Calu3 (cell line): ENCODE measurements around the gene PPP6R2. TPM values are rescaled to one million over a fixed set of nuclear protein-coding genes. Genes with fewer than 3 reads are reported as not detected.

Experiments used
- BruUV-seq: library from RNA; stranded (reverse); fragments of 400-500 nt; replicated peaks from 2 replicates; lab custom pipeline; 2021; lab: Mats Ljungman, UMichigan
- CTCF ChIA-PET: fragments of 300-600 bp; sonication (Branson Sonifier 250); formaldehyde crosslinking; loops from one replicate; lab custom pipeline; 2022; ENCODE audit warnings: antibody characterized with exemption; lab: Charles Lee
- DNase-seq: peaks from one replicate; pipeline ENCODE4 v3.0.0; 2022
- H3K27ac Mint-ChIP-seq: one replicate; pipeline ENCODE4 v1.8.0; 2022; ENCODE audit warnings: mixed read lengths; ENCODE audit not compliant: unreplicated experiment
- H3K27me3 Mint-ChIP-seq: one replicate; pipeline ENCODE4 v1.8.0; 2022; ENCODE audit warnings: mixed read lengths; ENCODE audit not compliant: unreplicated experiment
- H3K36me3 Mint-ChIP-seq: one replicate; pipeline ENCODE4 v1.8.0; 2022; ENCODE audit warnings: mild to moderate bottlenecking, moderate library complexity, mixed read lengths; ENCODE audit not compliant: insufficient read depth, unreplicated experiment
- H3K4me1 Mint-ChIP-seq: one replicate; pipeline ENCODE4 v1.8.0; 2022; ENCODE audit warnings: mild to moderate bottlenecking, low read depth, mixed read lengths; ENCODE audit not compliant: unreplicated experiment
- H3K4me3 Mint-ChIP-seq: one replicate; pipeline ENCODE4 v1.8.0; 2022; ENCODE audit warnings: mild to moderate bottlenecking, low read depth, moderate library complexity, mixed read lengths; ENCODE audit not compliant: unreplicated experiment
- H3K9me3 Mint-ChIP-seq: one replicate; pipeline ENCODE4 v1.8.0; 2022; ENCODE audit warnings: low read depth, mixed read lengths; ENCODE audit not compliant: unreplicated experiment
- intact Hi-C: fragments of 100-400 bp; cut with micrococcal nuclease; formaldehyde crosslinking; loops from one replicate; pipeline ENCODE4 v1.10.0; 2022; ENCODE audit not compliant: unreplicated experiment
- total RNA-seq: library from RNA; stranded (reverse); gene quantifications from 2 replicates; pipeline ENCODE4 v1.2.3, GENCODE V29; 2022
- TF ChIP-seq, protein P1 (sequence below): fragments of 200-600 bp; IDR thresholded peaks from one replicate; pipeline ENCODE4 v1.8.0; 2022; ENCODE audit warnings: antibody characterized with exemption; ENCODE audit not compliant: unreplicated experiment

Gene PPP6R2
- total RNA-seq, 1 experiment from 2014 or later = 47.1 TPM

DNA sequence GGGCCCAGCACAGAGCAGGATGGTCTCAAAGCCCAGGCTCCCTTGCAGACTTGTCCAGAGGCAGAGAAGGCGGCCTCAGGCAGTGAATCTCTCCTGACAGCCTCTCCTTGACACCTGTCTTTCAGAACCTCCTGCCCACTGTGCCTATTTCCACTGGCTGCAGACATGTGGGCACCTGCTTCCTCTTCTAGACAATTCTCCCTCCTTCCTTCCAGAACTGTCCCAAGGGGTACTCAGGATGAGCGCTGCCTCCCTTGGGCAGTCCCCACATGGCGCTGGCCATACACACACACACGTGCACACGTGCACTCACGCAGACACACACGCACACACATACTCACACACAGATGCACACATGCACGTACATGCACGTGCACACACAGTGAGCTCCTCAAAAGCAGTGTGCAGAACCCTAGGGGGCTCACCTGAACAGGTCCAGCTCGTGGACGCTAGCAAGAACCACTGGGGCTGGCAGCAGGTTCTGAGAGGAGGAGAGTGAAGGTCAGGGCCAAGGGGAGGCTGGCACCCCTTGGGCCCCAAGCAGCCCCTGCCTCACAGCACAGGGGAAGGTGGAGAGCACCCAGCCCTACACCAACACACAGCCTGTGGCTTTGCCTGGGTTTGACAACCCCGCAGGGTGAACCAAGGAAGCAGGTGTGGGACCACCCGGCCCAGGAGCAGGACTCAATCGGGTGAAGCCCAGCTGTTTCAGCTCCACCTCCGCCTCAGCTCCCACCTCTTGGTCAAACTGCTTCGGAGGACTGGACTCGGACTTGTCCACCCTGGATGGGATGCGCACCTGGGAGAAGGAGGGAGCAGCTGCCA lies 27.6 kb upstream of the PPP6R2 start:
- DNase-seq = no peak
- intact Hi-C loops = no loop called here
- Mint-ChIP-seq H3K4me1 (no peaks in the 10 kb centered on the region), H3K9me3 (no peaks in the 10 kb centered on the region), H3K4me3 (no peak overlapping the region), H3K36me3 (peaks cover 17% of the 10 kb centered on the region), H3K27me3 (no peaks in the 10 kb centered on the region), H3K27ac (no peak overlapping the region)
- TF ChIP-seq, protein P1, sequence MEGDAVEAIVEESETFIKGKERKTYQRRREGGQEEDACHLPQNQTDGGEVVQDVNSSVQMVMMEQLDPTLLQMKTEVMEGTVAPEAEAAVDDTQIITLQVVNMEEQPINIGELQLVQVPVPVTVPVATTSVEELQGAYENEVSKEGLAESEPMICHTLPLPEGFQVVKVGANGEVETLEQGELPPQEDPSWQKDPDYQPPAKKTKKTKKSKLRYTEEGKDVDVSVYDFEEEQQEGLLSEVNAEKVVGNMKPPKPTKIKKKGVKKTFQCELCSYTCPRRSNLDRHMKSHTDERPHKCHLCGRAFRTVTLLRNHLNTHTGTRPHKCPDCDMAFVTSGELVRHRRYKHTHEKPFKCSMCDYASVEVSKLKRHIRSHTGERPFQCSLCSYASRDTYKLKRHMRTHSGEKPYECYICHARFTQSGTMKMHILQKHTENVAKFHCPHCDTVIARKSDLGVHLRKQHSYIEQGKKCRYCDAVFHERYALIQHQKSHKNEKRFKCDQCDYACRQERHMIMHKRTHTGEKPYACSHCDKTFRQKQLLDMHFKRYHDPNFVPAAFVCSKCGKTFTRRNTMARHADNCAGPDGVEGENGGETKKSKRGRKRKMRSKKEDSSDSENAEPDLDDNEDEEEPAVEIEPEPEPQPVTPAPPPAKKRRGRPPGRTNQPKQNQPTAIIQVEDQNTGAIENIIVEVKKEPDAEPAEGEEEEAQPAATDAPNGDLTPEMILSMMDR = no peak
- no TSS peak for BruUV-seq
- CTCF ChIA-PET = interaction anchor here (0.6 kb wide), 1 partner anchor 472 kb away, joined by 3 read pairs; no protein-coding TSS in a partner anchor

DNA sequence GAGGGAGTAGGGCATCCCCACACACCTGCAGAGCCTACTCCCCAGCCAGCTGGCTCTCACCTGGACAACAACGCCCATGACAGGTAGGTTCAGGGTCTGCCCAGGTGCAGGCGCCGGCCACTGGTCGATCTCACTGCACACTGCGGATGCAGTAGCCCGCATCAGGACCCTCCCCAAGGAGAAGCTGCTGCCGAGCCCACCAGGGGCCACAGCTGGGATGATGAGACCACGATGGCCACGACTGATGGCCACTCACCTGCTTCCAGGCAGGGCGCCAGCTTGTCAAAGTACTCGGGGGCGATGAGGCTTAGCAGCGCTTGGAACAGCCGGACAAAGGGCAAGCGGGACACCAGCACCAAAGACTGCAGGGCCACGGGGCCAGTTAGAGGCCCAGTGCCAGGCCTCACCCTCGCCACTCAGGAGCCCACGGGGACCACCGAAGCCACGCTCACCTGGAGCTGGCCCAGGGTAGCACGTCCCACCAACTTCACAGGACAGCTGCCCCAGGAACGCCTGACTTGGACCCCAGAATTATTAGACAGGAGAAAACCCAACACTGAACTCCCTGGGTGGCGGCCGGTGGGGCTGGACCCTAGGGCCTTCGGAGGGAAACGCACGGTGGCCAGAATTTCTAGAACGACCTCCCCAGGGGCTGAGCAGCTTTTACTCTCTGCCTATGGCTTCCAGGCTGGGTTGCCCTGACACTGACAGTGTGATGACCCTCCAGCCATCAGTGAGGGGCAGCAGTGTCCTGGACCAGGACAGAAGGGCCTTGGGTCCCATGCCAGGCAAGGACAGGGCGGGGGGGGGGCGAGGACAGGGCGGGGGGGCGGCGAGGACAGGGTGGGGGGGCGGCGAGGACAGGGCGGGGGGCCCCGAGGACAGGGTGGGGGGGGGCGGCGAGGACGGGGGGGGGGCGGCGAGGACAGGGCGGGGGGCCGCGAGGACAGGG lies 26.7 kb upstream of the PPP6R2 start:
- H3K4me3 Mint-ChIP-seq = no peak overlapping the region
- CTCF ChIA-PET = interaction anchor here (0.6 kb wide), 1 partner anchor 473 kb away, joined by 3 read pairs; no protein-coding TSS in a partner anchor
- peaks cover 15% of the 10 kb centered on the region for H3K36me3 Mint-ChIP-seq
- no peaks in the 10 kb centered on the region for H3K4me1 Mint-ChIP-seq
- H3K27ac Mint-ChIP-seq = no peak overlapping the region
- H3K27me3 Mint-ChIP-seq = no peaks in the 10 kb centered on the region
- intact Hi-C loops = no loop called here
- no peak for DNase-seq
- TF ChIP-seq, protein P1 = no peak
- no peaks in the 10 kb centered on the region for H3K9me3 Mint-ChIP-seq
- no TSS peak for BruUV-seq

DNA sequence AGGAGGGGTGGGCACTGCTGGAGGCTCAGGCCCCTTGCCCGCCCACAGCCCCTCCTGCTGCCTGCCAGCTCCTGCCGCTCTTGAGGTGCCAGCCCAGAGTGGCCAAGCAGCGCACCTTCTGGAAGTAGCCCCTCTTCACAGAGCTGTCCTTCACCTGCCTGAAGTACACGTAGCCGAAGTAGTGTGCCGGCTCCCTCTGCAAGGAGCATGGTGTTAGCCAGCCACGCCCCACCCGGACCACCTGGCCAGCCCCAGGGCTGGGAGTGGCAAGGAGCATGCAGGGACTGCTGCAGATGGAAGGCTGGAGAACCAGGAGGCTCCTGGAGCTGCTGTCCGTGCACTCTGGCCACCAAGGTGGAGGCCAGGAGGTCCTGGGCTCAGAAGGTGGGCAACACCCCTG lies 25.9 kb upstream of the PPP6R2 start:
- no TSS peak for BruUV-seq
- no peaks in the 10 kb centered on the region for H3K4me1 Mint-ChIP-seq
- CTCF ChIA-PET = no interaction called here

DNA sequence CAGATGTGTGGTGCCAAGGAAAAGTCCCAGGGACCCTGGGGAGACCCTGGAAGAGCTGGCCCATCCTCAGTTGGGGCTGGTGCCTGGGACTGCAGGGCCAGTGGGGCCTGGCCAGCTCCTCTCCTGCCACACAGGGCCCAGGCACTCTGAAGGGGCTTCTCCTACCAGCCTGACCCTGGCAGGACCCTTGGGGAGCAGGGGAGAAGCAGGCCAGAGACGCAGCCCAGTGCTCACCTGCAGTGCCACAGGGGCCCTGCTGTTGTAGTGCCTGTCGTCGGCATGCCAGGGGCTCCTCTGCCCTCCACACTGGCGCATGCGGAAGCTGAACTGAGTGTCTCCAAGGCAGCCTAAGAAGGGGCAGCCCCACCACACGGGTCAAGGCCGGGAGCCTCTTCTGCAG lies 25.5 kb upstream of the PPP6R2 start:
- no peak for DNase-seq
- Mint-ChIP-seq H3K4me1 (no peaks in the 10 kb centered on the region), H3K9me3 (no peaks in the 10 kb centered on the region), H3K36me3 (peaks cover 9% of the 10 kb centered on the region), H3K27ac (no peak overlapping the region), H3K27me3 (no peaks in the 10 kb centered on the region), H3K4me3 (no peak overlapping the region)
- intact Hi-C loops = no loop called here
- TF ChIP-seq, protein P1 = no peak
- CTCF ChIA-PET = no interaction called here
- BruUV-seq = no TSS peak

More for the DNA sequence above, 25.9 kb upstream of the PPP6R2 start:
- no peak overlapping the region for H3K27ac Mint-ChIP-seq
- H3K27me3 Mint-ChIP-seq = no peaks in the 10 kb centered on the region
- intact Hi-C loops = no loop called here
- H3K4me3 Mint-ChIP-seq = no peak overlapping the region
- TF ChIP-seq, protein P1 = no peak
- no peaks in the 10 kb centered on the region for H3K9me3 Mint-ChIP-seq
- DNase-seq = no peak
- H3K36me3 Mint-ChIP-seq = peaks cover 9% of the 10 kb centered on the region
